Activated CD8-positive, alpha-beta memory T cell treated with anti-CD3 and anti-CD28 coated beads, Interleukin-2, amount 10 ng/mL, durations not matched to agents 7 days and 5 days (primary cell): ENCODE measurements around the gene RAD23B. TPM values are rescaled to one million over a fixed set of nuclear protein-coding genes. Genes with fewer than 3 reads are reported as not detected.
A peak's percentile ranks its signal among the peaks of the same experiment; 100 is the strongest.

ENCODE experiments used
- ATAC-seq: fragments of 150-1000 bp; cut with Tn5 transposase; one replicate; pipeline ENCODE4 v1.10.0; 2021; ENCODE audit warnings: moderate library complexity
- CTCF ChIA-PET: fragments of 350-600 bp; sonication (Branson Sonifier 250); formaldehyde crosslinking; loops from one replicate; lab custom pipeline; 2021; ENCODE audit warnings: antibody characterized with exemption; lab: Charles Lee
- DNase-seq: peaks from one replicate; pipeline ENCODE4 v3.0.0-alpha.2; 2020
- H3K27ac Mint-ChIP-seq: one replicate; pipeline ENCODE4 v1.8.0; 2021; ENCODE audit warnings: mild to moderate bottlenecking, mixed read lengths
- H3K27me3 Mint-ChIP-seq: one replicate; pipeline ENCODE4 v1.8.0; 2021; ENCODE audit warnings: mixed read lengths
- H3K36me3 Mint-ChIP-seq: one replicate; pipeline ENCODE4 v1.8.0; 2021; ENCODE audit warnings: mild to moderate bottlenecking, mixed read lengths
- H3K4me1 Mint-ChIP-seq: one replicate; pipeline ENCODE4 v1.8.0; 2021; ENCODE audit warnings: mixed read lengths
- H3K4me3 Mint-ChIP-seq: one replicate; pipeline ENCODE4 v1.8.0; 2021; ENCODE audit warnings: mild to moderate bottlenecking, moderate library complexity, mixed read lengths
- H3K9me3 Mint-ChIP-seq: one replicate; pipeline ENCODE4 v1.8.0; 2022; ENCODE audit warnings: low read depth, mixed read lengths
- total RNA-seq, 2 experiments: library from RNA; stranded (reverse); gene quantifications; one replicate each; pipeline ENCODE4 v1.2.3, GENCODE V29; 2021

RAD23B gene
- total RNA-seq, 2 experiments from 2014 or later = 98.7 to 109 TPM

GRCh38 chr9:107335331-107335730 is 52.3 kb downstream of the RAD23B start:
- Mint-ChIP-seq H3K36me3 (peaks cover 38% of the 10 kb centered on the region), H3K27me3 (no peaks in the 10 kb centered on the region)
- CTCF ChIA-PET = no interaction called here

DNA sequence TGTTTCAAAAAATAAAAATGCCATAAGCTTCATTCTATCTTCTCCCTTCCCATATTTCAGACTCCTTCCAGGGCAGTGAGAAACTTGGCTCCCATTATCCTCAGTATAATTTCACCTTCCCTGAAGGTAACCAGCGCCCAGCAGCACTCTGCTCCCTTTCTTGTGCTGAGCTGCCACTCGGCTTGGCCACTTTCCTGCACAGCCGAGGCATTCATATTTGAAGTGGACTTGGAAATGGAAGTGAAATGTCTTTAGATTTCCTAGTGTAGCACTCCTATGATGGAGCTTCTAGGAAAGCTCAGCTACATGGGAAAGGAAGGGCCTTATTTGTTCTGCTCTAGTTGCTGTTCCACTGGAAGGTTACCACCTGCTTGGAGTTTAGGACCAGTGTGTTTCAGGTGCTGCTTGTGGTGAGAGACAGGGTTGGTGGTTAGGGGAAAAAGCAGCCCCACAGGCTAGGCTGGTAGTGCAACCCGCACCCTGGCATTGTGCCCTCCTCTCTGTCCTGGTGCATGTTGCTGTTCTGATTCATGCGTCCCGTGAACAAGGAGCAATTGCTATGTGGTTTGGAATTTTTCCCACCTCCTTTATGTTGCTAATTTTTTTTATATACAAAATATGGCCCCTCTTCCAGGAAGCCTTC is 53.8 kb downstream of the RAD23B start:
- H3K9me3 Mint-ChIP-seq = no peaks in the 10 kb centered on the region
- peaks cover 6% of the 10 kb centered on the region for H3K4me1 Mint-ChIP-seq
- H3K27me3 Mint-ChIP-seq = no peaks in the 10 kb centered on the region
- H3K27ac Mint-ChIP-seq = no peak overlapping the region
- no peak for DNase-seq
- H3K4me3 Mint-ChIP-seq = no peak overlapping the region
- H3K36me3 Mint-ChIP-seq = peaks cover 24% of the 10 kb centered on the region
- CTCF ChIA-PET = no interaction called here
- ATAC-seq = no peak

More at GRCh38 chr9:107335331-107335730, 52.3 kb downstream of the RAD23B start:
- ATAC-seq (no peak), DNase-seq (no peak)
- Mint-ChIP-seq H3K27ac (no peak overlapping the region), H3K4me1 (no peaks in the 10 kb centered on the region), H3K9me3 (no peaks in the 10 kb centered on the region), H3K4me3 (no peak overlapping the region)

GRCh38 chr9:107337676-107338590 is 54.9 kb downstream of the RAD23B start:
- Mint-ChIP-seq H3K4me3 (no peak overlapping the region), H3K36me3 (peaks cover 16% of the 10 kb centered on the region), H3K9me3 (no peaks in the 10 kb centered on the region), H3K4me1 (peaks cover 6% of the 10 kb centered on the region), H3K27me3 (no peaks in the 10 kb centered on the region), H3K27ac (no peak overlapping the region)
- DNase-seq = no peak
- CTCF ChIA-PET = interaction anchor here (1.1 kb wide), 1 partner anchor 10 kb away, joined by 3 read pairs; no protein-coding TSS in a partner anchor
- no peak for ATAC-seq

DNA sequence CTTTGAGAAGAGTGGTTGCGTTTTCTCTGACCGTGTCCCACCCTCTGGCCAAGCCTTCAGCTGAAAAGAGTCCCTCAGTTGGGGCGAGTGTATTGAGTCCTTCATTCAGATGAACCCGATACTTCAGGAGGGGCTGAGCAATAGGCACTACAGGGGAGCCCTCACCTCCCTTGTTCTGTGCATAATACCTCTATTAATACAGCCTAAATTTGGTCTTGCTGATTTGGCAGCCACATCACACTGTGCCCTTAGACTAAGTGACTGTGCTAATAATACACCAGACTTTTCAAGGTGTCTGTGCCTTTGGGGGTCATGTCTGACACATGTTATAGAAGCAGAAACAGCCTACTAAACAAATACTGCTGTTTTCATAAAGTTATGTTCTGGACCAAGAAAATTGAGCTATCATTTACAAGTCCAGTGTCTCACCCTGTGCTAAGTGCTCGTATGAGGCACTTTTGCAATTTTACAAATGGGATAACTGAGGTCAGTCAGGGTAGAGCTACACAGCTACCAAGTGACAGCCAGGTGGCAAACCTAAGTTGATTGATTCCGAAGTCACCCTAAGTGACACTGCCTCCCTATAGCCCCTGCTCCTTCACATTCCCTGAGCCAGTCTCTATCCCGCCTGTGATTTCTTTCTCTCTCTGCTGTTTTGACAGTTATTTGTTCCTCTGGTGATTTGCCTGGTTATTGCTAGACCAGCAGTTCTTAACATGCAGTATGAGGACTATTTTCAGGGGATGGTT is 56.0 kb downstream of the RAD23B start:
- Mint-ChIP-seq H3K27ac (no peak overlapping the region), H3K4me1 (peaks cover 6% of the 10 kb centered on the region)

DNA sequence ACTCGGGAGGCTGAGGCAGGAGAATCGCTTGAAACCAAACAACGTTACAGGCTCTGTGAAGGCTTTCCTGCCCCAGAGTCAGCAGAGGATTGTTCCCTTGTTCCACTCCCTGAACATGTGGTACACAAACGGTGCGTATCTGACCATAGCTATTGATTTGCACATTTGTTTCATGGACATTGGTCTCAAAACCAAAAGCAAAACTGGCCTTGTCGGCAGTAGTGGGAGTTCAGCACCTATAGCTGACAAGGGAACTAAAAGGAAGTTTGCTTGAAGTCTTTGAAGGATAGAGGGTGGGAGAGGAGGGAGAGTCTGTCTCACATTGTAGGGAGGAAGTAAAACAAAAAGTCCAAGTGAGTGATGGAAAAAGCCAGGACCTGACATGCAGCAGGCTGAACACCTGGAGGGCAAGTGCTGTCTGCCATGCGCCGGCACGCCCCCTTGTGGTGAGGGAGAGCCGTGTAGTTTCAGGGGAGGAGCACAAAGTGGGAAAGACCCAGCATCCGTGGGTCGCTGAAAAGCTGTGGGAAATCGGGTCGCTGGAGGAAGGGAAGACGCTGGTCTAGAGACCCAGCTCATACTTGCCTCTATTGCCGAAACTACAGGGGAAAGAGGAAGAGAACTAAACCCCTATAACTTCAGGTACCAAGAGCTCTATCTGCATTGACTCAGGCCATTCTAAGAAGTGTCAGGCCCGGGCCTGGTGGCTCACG is 58.0 kb downstream of the RAD23B start:
- no peaks in the 10 kb centered on the region for H3K27me3 Mint-ChIP-seq
- no peaks in the 10 kb centered on the region for H3K36me3 Mint-ChIP-seq
- peak overlapping the region; percentile 53 for H3K4me3 Mint-ChIP-seq
- DNase-seq (peak; percentile 85), ATAC-seq (peak; percentile 88)
- H3K9me3 Mint-ChIP-seq = no peaks in the 10 kb centered on the region
- H3K4me1 Mint-ChIP-seq = peaks cover 8% of the 10 kb centered on the region
- peak overlapping the region; percentile 64 for H3K27ac Mint-ChIP-seq
- CTCF ChIA-PET = interaction anchor here (0.6 to 2.2 kb wide), 41 partner anchors 9 to 215 kb away, joined by 3 to 24 read pairs (median 4); partner anchors contain the start of gene RAD23B

More for the DNA sequence above, 56.0 kb downstream of the RAD23B start:
- CTCF ChIA-PET = interaction anchor here (0.6 to 1.1 kb wide), 3 partner anchors 8 to 200 kb away, joined by 3 read pairs; no protein-coding TSS in a partner anchor
- no peak for ATAC-seq
- peaks cover 4% of the 10 kb centered on the region for H3K36me3 Mint-ChIP-seq
- H3K4me3 Mint-ChIP-seq = no peak overlapping the region
- DNase-seq = no peak
- H3K27me3 Mint-ChIP-seq = no peaks in the 10 kb centered on the region
- H3K9me3 Mint-ChIP-seq = no peaks in the 10 kb centered on the region

DNA sequence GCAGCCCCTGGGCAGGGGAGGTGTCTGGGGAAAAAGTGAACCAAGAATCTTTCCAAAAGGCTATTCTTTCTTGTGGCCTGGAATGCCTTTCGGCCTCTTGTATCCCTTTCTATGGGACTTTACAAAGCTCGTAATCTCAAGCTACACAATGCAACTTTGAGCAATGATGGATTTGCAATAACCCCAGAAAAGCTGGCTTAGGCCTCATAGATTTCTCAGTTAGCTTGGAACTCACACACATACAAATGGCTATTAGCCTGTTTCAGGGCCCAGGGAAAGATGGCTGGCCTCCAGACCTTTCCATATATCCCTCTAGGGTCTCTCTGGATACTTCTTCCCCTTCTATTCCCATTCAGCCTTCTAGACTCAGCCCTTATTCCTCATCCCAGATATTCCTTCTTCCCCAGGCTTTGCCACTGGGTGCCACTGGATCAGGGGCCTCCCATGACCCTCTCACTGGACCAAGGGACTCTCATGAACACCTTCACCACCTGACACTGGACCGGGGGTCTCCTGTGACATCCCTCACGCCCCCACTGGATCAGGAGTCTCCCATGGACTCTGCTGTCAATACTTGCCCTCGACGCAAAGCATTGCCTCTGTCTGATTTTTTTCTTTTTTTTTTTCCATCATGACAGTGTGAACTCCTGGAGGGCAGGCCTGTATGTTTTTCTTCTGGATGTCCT is 59.5 kb downstream of the RAD23B start:
- Mint-ChIP-seq H3K27me3 (no peaks in the 10 kb centered on the region), H3K27ac (no peak overlapping the region), H3K4me3 (no peak overlapping the region), H3K4me1 (peaks cover 8% of the 10 kb centered on the region), H3K9me3 (no peaks in the 10 kb centered on the region), H3K36me3 (no peaks in the 10 kb centered on the region)
- DNase-seq = no peak
- no peak for ATAC-seq
- CTCF ChIA-PET = interaction anchor here (1.5 to 2.2 kb wide), 6 partner anchors 21 to 204 kb away, joined by 3 to 24 read pairs (median 8); no protein-coding TSS in a partner anchor

- H3K27ac Mint-ChIP-seq = no peak overlapping the region
- CTCF ChIA-PET = no interaction called here
- H3K4me3 Mint-ChIP-seq = no peak overlapping the region
- no peak for ATAC-seq
- no peaks in the 10 kb centered on the region for H3K36me3 Mint-ChIP-seq
- no peaks in the 10 kb centered on the region for H3K9me3 Mint-ChIP-seq
- peaks cover 8% of the 10 kb centered on the region for H3K4me1 Mint-ChIP-seq
- peak; percentile 21 for DNase-seq
- no peaks in the 10 kb centered on the region for H3K27me3 Mint-ChIP-seq
Observed at GRCh38 chr9:107345327-107345726, 62.2 kb downstream of the RAD23B start.

DNA sequence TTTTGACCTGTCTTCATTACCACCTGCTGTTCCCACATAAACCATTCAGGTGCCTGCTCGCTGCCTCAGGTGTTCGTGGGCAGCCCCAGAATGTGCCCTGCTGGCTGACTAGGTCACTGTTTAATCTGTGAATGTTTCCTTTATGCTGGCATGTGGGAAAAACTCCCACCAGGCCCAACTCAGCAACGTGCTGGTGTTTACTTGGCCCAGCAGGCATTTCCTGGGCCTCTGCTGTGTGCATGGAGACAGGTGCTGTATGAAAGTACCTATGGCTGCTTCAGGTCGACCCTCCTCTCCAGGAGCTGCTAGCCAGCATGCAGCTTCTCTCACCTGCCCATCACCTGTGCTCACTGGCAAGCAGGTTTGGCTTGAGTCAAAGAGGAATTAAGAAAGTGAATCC is 65.8 kb downstream of the RAD23B start:
- DNase-seq (peak; percentile 18), ATAC-seq (no peak)
- CTCF ChIA-PET = interaction anchor here (2.4 kb wide), 1 partner anchor 8 kb away, joined by 9 read pairs; no protein-coding TSS in a partner anchor
- H3K27me3 Mint-ChIP-seq = peaks cover 13% of the 10 kb centered on the region
- no peaks in the 10 kb centered on the region for H3K9me3 Mint-ChIP-seq
- H3K27ac Mint-ChIP-seq = no peak overlapping the region
- H3K4me3 Mint-ChIP-seq = no peak overlapping the region
- H3K4me1 Mint-ChIP-seq = peaks cover 2% of the 10 kb centered on the region
- no peaks in the 10 kb centered on the region for H3K36me3 Mint-ChIP-seq

DNA sequence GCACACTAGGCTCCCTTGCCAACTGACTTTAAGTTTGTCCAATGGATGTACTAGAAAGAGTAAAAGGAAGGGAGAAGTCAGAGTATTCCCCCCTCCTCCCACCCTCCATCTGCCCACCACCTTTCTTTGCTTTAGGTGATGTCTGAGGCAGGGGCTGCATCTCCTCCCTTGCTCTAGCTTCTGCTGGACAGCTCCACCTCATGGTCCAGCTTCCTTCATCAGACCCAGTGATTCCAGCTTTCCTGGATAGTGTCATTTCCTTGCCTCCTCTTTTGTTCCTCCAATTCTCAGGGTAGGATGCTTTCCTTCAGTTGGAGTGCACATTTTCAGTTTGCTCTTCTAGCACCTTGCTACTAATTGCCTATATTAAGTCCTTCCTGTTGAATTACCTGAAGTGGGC is 67.4 kb downstream of the RAD23B start:
- DNase-seq = peak; percentile 12
- no peak for ATAC-seq
- H3K27ac Mint-ChIP-seq = no peak overlapping the region
- H3K4me3 Mint-ChIP-seq = no peak overlapping the region
- no peaks in the 10 kb centered on the region for H3K36me3 Mint-ChIP-seq
- peaks cover 17% of the 10 kb centered on the region for H3K27me3 Mint-ChIP-seq
- no peaks in the 10 kb centered on the region for H3K4me1 Mint-ChIP-seq
- H3K9me3 Mint-ChIP-seq = no peaks in the 10 kb centered on the region
- CTCF ChIA-PET = interaction anchor here (2.4 kb wide), 1 partner anchor 9 kb away, joined by 9 read pairs; no protein-coding TSS in a partner anchor

DNA sequence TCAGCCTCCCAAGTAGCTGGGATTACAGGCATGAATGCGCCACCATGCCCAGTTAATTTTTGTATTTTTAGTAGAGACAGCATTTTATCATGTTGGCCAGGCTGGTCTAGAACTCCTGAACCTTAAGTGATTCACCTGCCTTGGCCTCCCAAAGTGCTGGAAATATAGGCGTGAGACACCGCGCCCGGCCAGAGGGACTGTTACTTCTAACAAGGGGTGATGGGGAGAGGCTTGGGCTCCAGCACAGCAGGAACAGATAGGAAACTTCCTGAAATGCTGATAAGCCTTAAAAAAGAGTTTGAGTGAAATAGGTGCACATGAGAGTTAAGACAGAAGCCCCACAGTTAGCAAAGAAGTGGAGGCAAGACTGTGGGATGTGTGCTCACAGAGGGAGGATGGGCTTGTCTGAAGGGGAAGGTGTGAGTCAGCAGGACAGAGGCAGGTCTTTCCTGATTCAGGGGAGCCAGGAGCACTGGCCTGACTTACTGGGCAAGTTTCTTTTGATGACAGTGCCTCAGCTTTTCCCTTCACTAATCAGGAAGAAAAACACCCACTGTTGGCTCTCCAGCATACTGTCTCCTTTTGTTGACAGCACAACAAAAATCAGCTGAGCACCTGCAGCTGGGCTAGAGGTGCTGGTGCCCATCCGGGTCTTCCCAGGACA is 68.4 kb downstream of the RAD23B start:
- Mint-ChIP-seq H3K4me3 (no peak overlapping the region), H3K27me3 (peaks cover 17% of the 10 kb centered on the region), H3K4me1 (no peaks in the 10 kb centered on the region), H3K9me3 (no peaks in the 10 kb centered on the region), H3K27ac (no peak overlapping the region), H3K36me3 (no peaks in the 10 kb centered on the region)
- no peak for ATAC-seq
- DNase-seq = peak; percentile 14
- CTCF ChIA-PET = interaction anchor here (1.0 to 2.4 kb wide), 2 partner anchors 10 kb away, joined by 3 to 9 read pairs; no protein-coding TSS in a partner anchor

GRCh38 chr9:107355394-107355793 is 72.3 kb downstream of the RAD23B start:
- CTCF ChIA-PET = interaction anchor here (1.7 kb wide), 1 partner anchor 14 kb away, joined by 4 read pairs; no protein-coding TSS in a partner anchor
- DNase-seq (no peak), ATAC-seq (no peak)
- no peak overlapping the region for H3K4me3 Mint-ChIP-seq
- H3K27ac Mint-ChIP-seq = no peak overlapping the region
- H3K36me3 Mint-ChIP-seq = no peaks in the 10 kb centered on the region
- H3K27me3 Mint-ChIP-seq = peaks cover 17% of the 10 kb centered on the region
- no peaks in the 10 kb centered on the region for H3K4me1 Mint-ChIP-seq
- no peaks in the 10 kb centered on the region for H3K9me3 Mint-ChIP-seq
